Measurements from ENCODE around the gene MRPL20.

GRCh38 chr1:1423245-1423597 is 16.1 kb upstream of the MRPL20 start:
- no peak for TF ChIP-seq CTCF (IDR thresholded peaks at IDR 0.05)
- TF ChIP-seq EP300 (IDR thresholded peaks at IDR 0.05) = no peak
- no peak for TF ChIP-seq POLR2AphosphoS5 (IDR thresholded peaks at IDR 0.05)
- TF ChIP-seq POLR2A (IDR thresholded peaks at IDR 0.05) = no peak
